Testis (tissue), 2 donors: Measurements from ENCODE around the gene DNTTIP2.

Experiments
- CTCF ChIP-seq, 3 experiments: fragments of 450-650 bp in 2 of 3; fragments of 200-600 bp in 1 of 3; sonication (generic) in 1 of 3; IDR thresholded peaks; one replicate each; pipeline ENCODE4 v1.5.1; 2016 to 2019; ENCODE audit warnings: antibody characterized with exemption in 3 of 3, mild to moderate bottlenecking in 2 of 3, moderate library complexity in 1 of 3
- POLR2A ChIP-seq: fragments of 450-650 bp; IDR thresholded peaks from one replicate; pipeline ENCODE4 v1.6.1; 2017; ENCODE audit warnings: antibody characterized with exemption, mild to moderate bottlenecking, moderate library complexity

GRCh38 chr1:93864175-93864574, 14.8 kb downstream of the DNTTIP2 start:
- TF ChIP-seq CTCF (IDR thresholded peaks at IDR 0.05), result no peak
- TF ChIP-seq POLR2A, result no peak
